ENCODE measurements around the gene TMPRSS4.

- TF ChIP-seq CTCF (IDR thresholded peaks at IDR 0.05) (no peak), POLR2A (IDR thresholded peaks at IDR 0.05) (no peak)
These were observed 91.0 kb downstream of the TMPRSS4 start for GRCh38 chr11:118167906-118168305.
